ENCODE results near the gene PROCA1.
"Not testable (repeated sequence)": the region's sequence is repeated elsewhere in the genome, so short reads cannot be mapped to it uniquely, and the experiment has no call there.

The PROCA1 gene

GRCh38 chr17:28725660-28726225, 14.1 kb upstream of the PROCA1 start:
- DNase-seq (ENCODE audit: low spot score): peak; percentile 83

GRCh38 chr17:28725166-28725659, 13.5 kb upstream of the PROCA1 start:
- DNase-seq (ENCODE audit: low spot score): peak; percentile 79

- no peak for DNase-seq (ENCODE audit: low spot score)
These were observed 12.9 kb upstream of the PROCA1 start for GRCh38 chr17:28724500-28725165.

- not testable (repeated sequence) for DNase-seq (ENCODE audit: low spot score)
These were observed 12.3 kb upstream of the PROCA1 start for GRCh38 chr17:28723836-28724499.

GRCh38 chr17:28723159-28723835, 11.6 kb upstream of the PROCA1 start:
- DNase-seq (ENCODE audit: low spot score): no peak

GRCh38 chr17:28722417-28723158, 10.9 kb upstream of the PROCA1 start:
- DNase-seq (ENCODE audit: low spot score): no peak

GRCh38 chr17:28720997-28721329, 9.3 kb upstream of the PROCA1 start:
- DNase-seq (ENCODE audit: low spot score): not testable (repeated sequence)

GRCh38 chr17:28720247-28720996, 8.7 kb upstream of the PROCA1 start:
- DNase-seq (ENCODE audit: low spot score): peak; percentile 50

GRCh38 chr17:28719021-28719433, 7.3 kb upstream of the PROCA1 start:
- DNase-seq (ENCODE audit: low spot score): no peak

GRCh38 chr17:28718333-28719020, 6.8 kb upstream of the PROCA1 start:
- no peak for DNase-seq (ENCODE audit: low spot score)

GRCh38 chr17:28717578-28718332, 6.1 kb upstream of the PROCA1 start, which contains the start of gene RAB34:
Gene RAB34, minus strand, starts transcription at chr17:28717868. Its CDS starts 602 bp downstream, at chr17:28717266.
- no peak for DNase-seq (ENCODE audit: low spot score)

- DNase-seq (ENCODE audit: low spot score): no peak
These were observed 5.3 kb upstream of the PROCA1 start for GRCh38 chr17:28716740-28717577.

GRCh38 chr17:28715217-28715616, 3.5 kb upstream of the PROCA1 start:
- DNase-seq (ENCODE audit: low spot score): no peak

- DNase-seq (ENCODE audit: low spot score): no peak
These were observed 2.6 kb upstream of the PROCA1 start for GRCh38 chr17:28714281-28714680.

GRCh38 chr17:28712705-28713415, 1.2 kb upstream of the PROCA1 start:
- no peak for DNase-seq (ENCODE audit: low spot score)

- no peak for DNase-seq (ENCODE audit: low spot score)
These were observed 480 bp upstream of the PROCA1 start for GRCh38 chr17:28712032-28712704.

GRCh38 chr17:28710861-28711722, 596 bp downstream of the PROCA1 start:
- peak; percentile 71 for DNase-seq (ENCODE audit: low spot score)

Measured in SW480 (cell line).